C4-2B (cell line): ENCODE results near the gene RANBP2.
"Not testable (repeated sequence)": the region's sequence is repeated elsewhere in the genome, so short reads cannot be mapped to it uniquely, and the experiment has no call there.

Source experiments
- ZFX ChIP-seq: fragments of 450-650 bp; IDR thresholded peaks from 2 replicates; pipeline ENCODE4 v1.6.1; 2017
- TF ChIP-seq, protein P1 (sequence below): fragments of 450-650 bp; conservative IDR thresholded peaks from 2 replicates; pipeline ENCODE4 v1.5.1; 2017; ENCODE audit warnings: mild to moderate bottlenecking

DNA sequence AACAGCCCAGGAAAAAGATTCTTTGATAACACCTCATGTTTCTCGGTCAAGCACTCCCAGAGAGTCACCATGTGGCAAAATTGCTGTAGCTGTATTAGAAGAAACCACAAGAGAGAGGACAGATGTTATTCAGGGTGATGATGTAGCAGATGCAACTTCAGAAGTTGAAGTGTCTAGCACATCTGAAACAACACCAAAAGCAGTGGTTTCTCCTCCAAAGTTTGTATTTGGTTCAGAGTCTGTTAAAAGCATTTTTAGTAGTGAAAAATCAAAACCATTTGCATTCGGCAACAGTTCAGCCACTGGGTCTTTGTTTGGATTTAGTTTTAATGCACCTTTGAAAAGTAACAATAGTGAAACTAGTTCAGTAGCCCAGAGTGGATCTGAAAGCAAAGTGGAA is 48.6 kb downstream of the RANBP2 start:
- TF ChIP-seq, protein P1, sequence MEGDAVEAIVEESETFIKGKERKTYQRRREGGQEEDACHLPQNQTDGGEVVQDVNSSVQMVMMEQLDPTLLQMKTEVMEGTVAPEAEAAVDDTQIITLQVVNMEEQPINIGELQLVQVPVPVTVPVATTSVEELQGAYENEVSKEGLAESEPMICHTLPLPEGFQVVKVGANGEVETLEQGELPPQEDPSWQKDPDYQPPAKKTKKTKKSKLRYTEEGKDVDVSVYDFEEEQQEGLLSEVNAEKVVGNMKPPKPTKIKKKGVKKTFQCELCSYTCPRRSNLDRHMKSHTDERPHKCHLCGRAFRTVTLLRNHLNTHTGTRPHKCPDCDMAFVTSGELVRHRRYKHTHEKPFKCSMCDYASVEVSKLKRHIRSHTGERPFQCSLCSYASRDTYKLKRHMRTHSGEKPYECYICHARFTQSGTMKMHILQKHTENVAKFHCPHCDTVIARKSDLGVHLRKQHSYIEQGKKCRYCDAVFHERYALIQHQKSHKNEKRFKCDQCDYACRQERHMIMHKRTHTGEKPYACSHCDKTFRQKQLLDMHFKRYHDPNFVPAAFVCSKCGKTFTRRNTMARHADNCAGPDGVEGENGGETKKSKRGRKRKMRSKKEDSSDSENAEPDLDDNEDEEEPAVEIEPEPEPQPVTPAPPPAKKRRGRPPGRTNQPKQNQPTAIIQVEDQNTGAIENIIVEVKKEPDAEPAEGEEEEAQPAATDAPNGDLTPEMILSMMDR, result not testable (repeated sequence)
- not testable (repeated sequence) for TF ChIP-seq ZFX
